Sigmoid colon (tissue), 3 donors: ENCODE data around the gene HDAC7.

ENCODE experiments used
- CTCF ChIP-seq, 4 experiments: fragments of 450-650 bp in 3 of 4; fragments of 200-600 bp in 1 of 4; IDR thresholded peaks; one replicate each; pipeline ENCODE4 v1.5.1; 2016 to 2019; ENCODE audit warnings: antibody characterized with exemption in 4 of 4, mild to moderate bottlenecking in 3 of 4, moderate library complexity in 2 of 4
- POLR2A ChIP-seq, 2 donors: fragments of 450-650 bp; IDR thresholded peaks; one replicate each; pipeline ENCODE4 v1.6.1; 2016; ENCODE audit warnings: antibody characterized with exemption in 2 of 2, mild to moderate bottlenecking in 2 of 2, moderate library complexity in 2 of 2

GRCh38 chr12:47735649-47736048, 84.1 kb downstream of the HDAC7 start:
- no peak for TF ChIP-seq CTCF (IDR thresholded peaks at IDR 0.05)
- TF ChIP-seq POLR2A (IDR thresholded peaks at IDR 0.05): no peak
